Activated naive CD4-positive, alpha-beta T cell treated with anti-CD3 and anti-CD28 coated beads, Interleukin-2, amount 50 U/mL, for 72 hours (primary cell): ENCODE measurements around the gene SYNPO2. TPM values are rescaled to one million over a fixed set of nuclear protein-coding genes. Genes with fewer than 3 reads are reported as not detected.
"Not testable (repeated sequence)": the region's sequence is repeated elsewhere in the genome, so short reads cannot be mapped to it uniquely, and the experiment has no call there.

Experiments
- ATAC-seq, 2 donors: fragments of 150-1000 bp; cut with Tn5 transposase; 2 replicates each; pipeline ENCODE4 v1.10.0; 2021; ENCODE audit warnings: mild to moderate bottlenecking in 2 of 2, moderate library complexity in 2 of 2
- DNase-seq, 2 donors: peaks; one replicate each; pipeline ENCODE4 v3.0.0; 2021 to 2022; ENCODE audit warnings: low spot score in 2 of 2
- H3K27ac Mint-ChIP-seq, 2 donors: one replicate each; pipeline ENCODE4 v1.8.0; 2022; ENCODE audit warnings: mild to moderate bottlenecking in 2 of 2, mixed read lengths in 2 of 2
- H3K36me3 Mint-ChIP-seq, 2 donors: one replicate each; pipeline ENCODE4 v1.8.0; 2022; ENCODE audit warnings: mixed read lengths in 2 of 2
- H3K9me3 Mint-ChIP-seq, 2 donors: one replicate each; pipeline ENCODE4 v1.8.0; 2022; ENCODE audit warnings: mixed read lengths in 2 of 2
- total RNA-seq, 2 donors: library from RNA; stranded (reverse); gene quantifications; one replicate each; pipeline ENCODE4 v1.2.3, GENCODE V29; 2022

SYNPO2 gene
- total RNA-seq, 2 donors from 2014 or later = 0.18 to 0.27 TPM

DNA sequence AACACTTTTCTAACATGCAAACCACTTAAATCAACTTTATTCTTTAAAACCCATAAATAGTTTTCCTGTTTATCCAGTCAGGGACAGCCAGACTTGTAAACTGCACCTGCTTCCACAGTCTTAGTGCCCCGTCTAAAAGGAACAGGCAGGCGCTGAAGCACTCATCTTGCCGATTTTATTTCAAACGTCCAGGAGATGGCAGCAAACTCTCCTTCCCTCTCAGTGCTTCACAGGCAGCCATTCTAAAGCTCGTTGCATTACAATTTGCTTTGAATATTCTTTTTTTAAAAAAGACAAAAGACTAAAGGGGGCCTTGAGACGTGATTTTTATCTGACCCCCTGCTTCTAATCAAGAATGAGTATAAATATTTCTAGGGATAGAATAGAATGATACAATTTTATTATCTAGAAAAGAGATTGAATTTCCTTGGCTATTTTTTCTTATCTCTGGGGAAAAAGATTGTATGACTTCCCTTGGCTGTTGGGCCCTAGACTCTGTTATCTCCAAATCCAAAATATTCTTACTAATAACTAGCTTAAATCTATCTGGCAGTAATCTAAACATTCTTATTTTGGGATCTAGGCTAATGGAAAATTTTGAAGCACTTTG, 153.4 kb downstream of the SYNPO2 start:
- no peaks in the 10 kb centered on the region for H3K36me3 Mint-ChIP-seq
- DNase-seq = peak in 1 of 2 donors; percentile 51
- no peak overlapping the region for H3K27ac Mint-ChIP-seq
- no peaks in the 10 kb centered on the region for H3K9me3 Mint-ChIP-seq
- peak; percentile 77 to 92 for ATAC-seq

DNA sequence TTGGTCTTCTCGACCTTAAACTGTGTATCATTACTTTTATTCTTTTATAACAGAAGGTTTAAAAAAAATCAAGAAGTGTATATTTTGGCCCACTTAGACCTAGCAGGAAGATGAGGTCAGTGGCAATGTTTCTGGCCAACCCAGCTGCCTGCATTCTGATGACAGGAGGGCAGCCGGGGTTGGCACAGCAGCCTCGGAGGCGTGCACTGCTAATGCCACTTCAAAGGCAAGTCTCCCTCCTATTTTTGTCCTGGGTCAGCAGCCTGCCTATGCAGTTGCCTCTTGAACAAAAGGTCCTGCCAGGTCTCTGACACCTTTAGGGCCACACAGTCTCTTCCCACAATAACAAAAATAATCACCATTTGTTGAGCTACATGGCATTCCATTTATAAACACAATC, 157.6 kb downstream of the SYNPO2 start:
- no peak for ATAC-seq
- Mint-ChIP-seq H3K36me3 (no peaks in the 10 kb centered on the region), H3K9me3 (no peaks in the 10 kb centered on the region), H3K27ac (no peak overlapping the region)
- no peak for DNase-seq

DNA sequence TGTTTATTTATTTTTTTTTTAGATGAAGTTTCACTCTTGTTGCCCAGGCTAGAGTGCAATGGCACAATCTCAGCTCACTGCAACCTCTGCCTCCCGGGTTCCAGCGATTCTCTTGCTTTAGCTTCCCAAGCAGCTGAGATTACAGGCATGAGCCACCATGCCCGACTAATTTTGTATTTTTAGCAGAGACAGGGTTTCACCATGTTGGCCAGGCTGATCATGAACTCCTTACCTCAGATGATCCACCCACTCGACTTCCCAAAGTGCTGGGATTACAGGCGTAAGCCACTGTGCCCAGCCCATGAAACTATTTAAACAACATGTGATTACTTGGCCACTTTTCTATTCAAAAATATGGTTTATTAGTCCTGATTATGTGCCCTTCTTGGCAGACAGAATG, 158.4 kb downstream of the SYNPO2 start:
- not testable (repeated sequence) for H3K9me3 Mint-ChIP-seq, ATAC-seq, DNase-seq, H3K27ac Mint-ChIP-seq, H3K36me3 Mint-ChIP-seq

DNA sequence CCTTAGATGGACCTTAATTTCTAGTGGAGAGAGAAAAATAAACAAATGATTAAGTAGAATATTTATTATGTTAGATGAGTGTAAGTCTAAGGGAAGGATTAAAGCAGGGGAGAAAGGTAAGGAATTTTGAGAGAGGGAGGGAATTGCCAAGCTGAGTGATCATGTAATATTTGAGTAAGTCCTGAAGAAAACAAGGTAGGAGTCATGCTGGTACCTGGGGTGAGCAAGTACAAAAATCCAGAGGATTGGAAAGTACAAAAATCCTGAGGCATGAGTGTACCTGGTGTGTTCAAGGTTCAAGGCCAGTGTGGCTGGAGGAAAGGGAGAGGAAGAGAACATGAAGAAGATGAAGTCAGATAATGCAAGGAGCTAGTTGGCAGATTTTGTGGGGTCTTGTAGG, 159.8 kb downstream of the SYNPO2 start:
- H3K27ac Mint-ChIP-seq = no peak overlapping the region
- no peaks in the 10 kb centered on the region for H3K36me3 Mint-ChIP-seq
- ATAC-seq (no peak), DNase-seq (no peak)
- H3K9me3 Mint-ChIP-seq = no peaks in the 10 kb centered on the region

DNA sequence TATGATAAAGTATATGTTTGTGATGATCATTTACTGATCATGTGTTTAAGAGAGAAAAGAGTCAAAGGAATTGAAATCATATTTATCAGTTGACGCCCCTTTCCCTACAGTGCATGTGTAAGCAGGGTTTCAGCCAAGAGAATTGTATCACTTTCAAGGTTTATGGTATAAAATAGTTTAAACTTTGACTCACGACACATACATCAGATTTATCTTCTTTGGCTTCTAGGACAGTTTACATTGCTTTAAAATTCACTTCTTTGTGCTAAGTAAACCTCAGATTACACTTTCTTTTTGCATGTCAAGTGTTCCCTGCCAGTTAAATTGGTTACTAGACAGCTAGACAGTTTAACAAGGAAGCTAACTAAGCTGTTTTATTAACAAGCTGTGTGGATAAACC, 160.7 kb downstream of the SYNPO2 start:
- ATAC-seq (no peak), DNase-seq (no peak)
- Mint-ChIP-seq H3K9me3 (no peaks in the 10 kb centered on the region), H3K27ac (no peak overlapping the region), H3K36me3 (no peaks in the 10 kb centered on the region)

DNA sequence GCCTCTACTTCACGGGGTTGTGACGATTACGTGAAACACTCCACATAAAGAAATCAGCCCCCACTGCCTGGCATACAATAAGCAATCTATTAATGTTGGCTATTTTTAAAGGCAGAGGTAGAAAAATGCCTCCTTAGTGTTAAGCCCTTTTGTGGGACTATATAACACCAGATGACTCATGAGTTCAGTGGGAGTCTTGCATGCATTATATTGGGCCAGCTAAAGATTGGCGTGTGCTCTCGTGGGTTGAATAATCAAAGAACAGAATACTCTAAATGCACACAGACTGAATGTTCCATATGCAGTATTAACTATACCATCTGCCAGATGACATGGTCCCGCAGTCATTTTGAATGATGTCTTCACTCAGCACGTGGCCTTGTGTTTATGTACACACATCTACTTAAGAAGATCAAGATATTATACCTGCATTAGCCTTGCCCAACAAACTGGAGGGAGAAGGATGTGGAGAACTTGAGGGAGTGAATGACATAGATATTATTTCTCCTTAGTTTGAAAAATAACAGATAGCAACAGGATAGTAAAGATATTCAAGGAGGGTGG, 162.0 kb downstream of the SYNPO2 start:
- H3K36me3 Mint-ChIP-seq = no peaks in the 10 kb centered on the region
- ATAC-seq (no peak), DNase-seq (no peak)
- no peaks in the 10 kb centered on the region for H3K9me3 Mint-ChIP-seq
- H3K27ac Mint-ChIP-seq = no peak overlapping the region

DNA sequence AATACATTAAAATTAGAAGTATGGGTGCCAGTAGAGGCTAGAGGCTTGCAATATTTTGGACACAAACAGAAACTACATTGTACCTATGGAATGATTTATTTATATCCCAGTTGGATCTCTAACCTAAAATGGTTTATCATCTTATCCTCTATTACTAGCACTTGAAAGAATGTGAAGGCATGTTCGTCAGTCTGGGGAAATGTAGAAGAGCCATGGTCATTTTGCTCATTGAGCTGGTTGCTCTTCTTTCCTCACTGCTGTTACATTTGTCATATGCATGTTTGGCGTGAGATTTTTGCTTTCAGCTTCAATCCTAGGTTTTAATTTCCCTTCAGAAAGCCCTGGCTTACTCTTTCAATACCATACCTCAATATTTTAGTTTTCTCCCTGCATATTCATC, 164.6 kb downstream of the SYNPO2 start:
- Mint-ChIP-seq H3K9me3 (no peaks in the 10 kb centered on the region), H3K27ac (no peak overlapping the region), H3K36me3 (no peaks in the 10 kb centered on the region)
- DNase-seq = no peak
- no peak for ATAC-seq

DNA sequence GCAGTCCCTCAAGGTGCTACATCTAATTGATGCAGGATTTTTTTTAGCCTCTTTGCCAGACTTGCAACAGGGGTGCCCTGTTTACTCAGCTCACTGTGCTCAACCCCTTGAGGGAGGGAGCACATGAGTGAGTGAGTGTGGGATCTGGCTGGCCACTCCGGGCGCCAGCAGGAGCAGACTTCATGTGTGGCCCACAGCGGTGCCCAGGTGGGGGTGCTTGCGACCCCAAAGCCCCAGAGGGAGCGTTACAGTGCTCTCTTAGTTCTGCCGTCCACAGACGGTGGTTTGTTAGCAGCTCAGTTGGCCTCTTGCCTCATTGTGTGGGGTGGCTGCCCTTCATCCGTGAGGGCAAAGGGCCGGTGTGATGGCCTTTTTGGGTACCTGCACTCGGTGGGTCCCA, 165.3 kb downstream of the SYNPO2 start:
- Mint-ChIP-seq H3K36me3 (no peaks in the 10 kb centered on the region), H3K9me3 (no peaks in the 10 kb centered on the region), H3K27ac (no peak overlapping the region)
- no peak for DNase-seq
- no peak for ATAC-seq

DNA sequence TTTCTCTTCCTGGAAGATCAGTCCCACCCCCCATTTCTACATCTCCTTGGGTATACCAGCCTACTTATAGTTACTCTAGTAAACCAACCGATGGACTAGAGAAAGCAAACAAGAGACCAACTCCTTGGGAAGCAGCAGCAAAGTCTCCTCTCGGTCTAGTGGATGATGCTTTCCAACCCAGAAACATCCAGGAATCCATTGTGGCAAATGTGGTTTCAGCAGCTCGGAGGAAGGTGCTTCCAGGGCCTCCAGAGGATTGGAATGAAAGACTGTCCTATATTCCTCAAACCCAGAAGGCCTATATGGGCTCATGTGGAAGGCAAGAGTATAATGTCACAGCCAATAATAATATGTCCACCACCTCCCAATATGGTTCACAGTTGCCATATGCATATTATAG, 168.8 kb downstream of the SYNPO2 start:
- ATAC-seq (no peak), DNase-seq (no peak)
- no peaks in the 10 kb centered on the region for H3K9me3 Mint-ChIP-seq
- no peak overlapping the region for H3K27ac Mint-ChIP-seq
- H3K36me3 Mint-ChIP-seq = no peaks in the 10 kb centered on the region

DNA sequence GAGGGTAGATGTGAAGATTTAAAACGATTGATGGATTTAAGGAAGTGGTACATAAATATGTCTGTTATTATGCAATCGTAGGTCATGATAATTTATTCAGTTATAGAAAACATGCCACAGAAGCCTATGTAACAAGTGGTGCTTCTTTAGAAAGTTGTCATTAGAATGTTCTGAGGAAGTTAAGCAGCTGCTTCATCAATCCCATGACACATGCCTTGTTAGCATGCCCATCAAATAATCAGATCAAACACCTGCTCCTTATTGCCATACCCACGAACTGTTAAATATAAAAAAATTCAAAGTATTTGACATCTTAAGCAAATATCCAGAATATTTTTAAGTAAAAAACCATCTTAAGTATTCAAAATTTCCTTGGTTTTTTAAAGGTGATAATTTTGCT, 170.6 kb downstream of the SYNPO2 start:
- DNase-seq = no peak
- no peaks in the 10 kb centered on the region for H3K36me3 Mint-ChIP-seq
- ATAC-seq = no peak
- no peak overlapping the region for H3K27ac Mint-ChIP-seq
- no peaks in the 10 kb centered on the region for H3K9me3 Mint-ChIP-seq

DNA sequence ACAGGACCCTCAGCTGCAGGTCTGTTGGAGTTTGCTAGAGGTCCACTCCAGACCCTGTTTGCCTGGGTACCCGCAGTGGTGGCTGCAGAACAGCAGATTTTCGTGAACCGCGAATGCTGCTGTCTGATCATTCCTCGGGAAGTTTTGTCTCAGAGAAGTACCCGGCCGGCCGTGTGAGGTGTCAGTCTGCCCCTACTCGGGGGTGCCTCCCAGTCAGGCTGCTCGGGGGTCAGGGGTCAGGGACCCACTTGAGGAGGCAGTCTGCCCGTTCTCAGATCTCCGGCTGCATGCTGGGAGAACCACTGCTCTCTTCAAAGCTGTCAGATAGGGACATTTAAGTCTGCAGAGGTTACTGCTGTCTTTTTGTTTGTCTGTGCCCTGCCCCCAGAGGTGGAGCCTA, 178.5 kb downstream of the SYNPO2 start:
- not testable (repeated sequence) for H3K9me3 Mint-ChIP-seq, ATAC-seq, H3K36me3 Mint-ChIP-seq, DNase-seq, H3K27ac Mint-ChIP-seq

DNA sequence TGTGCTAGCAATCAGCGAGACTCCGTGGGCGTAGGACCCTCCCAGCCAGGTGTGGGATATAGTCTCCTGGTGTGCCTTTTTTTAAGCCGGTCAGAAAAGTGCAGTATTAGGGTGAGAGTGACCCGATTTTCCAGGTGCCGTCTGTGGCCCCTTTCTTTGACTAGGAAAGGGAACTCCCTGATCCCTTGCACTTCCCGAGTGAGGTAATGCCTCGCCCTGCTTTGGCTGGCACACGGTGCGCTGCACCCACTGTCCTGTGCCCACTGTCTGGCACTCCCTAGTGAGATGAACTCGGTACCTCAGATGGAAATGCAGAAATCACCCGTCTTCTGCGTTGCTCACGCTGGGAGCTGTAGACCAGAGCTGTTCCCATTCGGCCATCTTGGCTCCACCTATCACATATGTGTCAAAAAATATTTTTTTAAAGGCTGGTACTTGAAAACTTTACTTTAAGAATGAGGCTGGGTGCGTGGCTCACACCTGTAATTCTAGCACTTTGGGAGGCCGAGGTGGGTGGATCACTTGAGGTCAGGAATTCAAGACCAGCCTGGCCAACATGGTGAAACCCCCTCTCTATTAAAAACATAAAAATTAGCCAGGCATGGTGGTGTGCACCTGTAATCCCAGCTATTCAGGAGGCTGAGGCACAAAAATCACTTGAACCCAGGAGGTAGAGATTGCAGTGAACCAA, 179.2 kb downstream of the SYNPO2 start:
- ATAC-seq, DNase-seq, H3K27ac Mint-ChIP-seq, H3K9me3 Mint-ChIP-seq, H3K36me3 Mint-ChIP-seq: not testable (repeated sequence)

DNA sequence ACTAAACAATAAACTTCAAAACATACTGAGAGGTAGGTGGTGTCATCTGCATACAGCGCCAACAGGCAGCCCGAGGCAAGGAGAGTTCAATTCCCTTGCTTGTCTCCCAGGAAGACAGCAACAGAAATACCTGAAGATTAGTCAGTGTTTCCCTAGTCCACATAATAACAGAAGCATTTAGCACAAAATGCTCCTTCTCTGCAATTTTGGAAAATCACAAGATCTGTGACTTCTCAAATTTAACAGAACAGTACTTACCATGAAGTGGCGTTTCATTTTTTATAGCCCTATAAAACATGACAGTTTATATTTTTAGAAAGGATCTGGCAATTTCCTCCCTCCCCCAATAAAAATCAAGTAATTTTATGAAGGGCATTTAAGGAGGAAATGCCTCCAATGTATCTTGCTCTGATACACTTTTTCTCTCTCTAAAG, 179.9 kb downstream of the SYNPO2 start:
- H3K9me3 Mint-ChIP-seq = peaks cover 5 to 6% of the 10 kb centered on the region in 2 donors
- DNase-seq = no peak
- ATAC-seq = no peak
- H3K36me3 Mint-ChIP-seq = peaks cover 0 to 12% of the 10 kb centered on the region in 2 donors
- H3K27ac Mint-ChIP-seq = no peak overlapping the region

DNA sequence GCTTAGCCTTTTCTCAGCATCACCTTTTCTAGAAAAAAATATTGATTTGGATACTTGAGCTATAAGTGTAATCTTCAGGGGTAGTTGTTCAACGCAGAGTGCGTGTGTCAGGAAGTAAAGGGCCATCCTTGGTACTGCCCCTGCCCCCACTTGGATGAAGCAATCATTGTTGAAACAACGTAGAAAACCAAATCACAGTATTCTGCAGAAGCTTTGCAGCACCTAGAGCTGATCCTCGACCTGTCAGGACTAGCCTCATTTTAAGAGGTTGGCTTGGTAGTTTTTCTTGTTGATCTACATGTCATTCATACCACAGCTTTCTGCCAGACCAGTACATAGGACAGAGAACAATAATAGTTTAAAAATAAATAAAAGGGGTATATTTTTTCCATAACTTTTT, 181.6 kb downstream of the SYNPO2 start:
- H3K36me3 Mint-ChIP-seq = peaks cover 0 to 9% of the 10 kb centered on the region in 2 donors
- peaks cover 5 to 8% of the 10 kb centered on the region in 2 donors for H3K9me3 Mint-ChIP-seq
- H3K27ac Mint-ChIP-seq = no peak overlapping the region
- DNase-seq (no peak), ATAC-seq (no peak)

DNA sequence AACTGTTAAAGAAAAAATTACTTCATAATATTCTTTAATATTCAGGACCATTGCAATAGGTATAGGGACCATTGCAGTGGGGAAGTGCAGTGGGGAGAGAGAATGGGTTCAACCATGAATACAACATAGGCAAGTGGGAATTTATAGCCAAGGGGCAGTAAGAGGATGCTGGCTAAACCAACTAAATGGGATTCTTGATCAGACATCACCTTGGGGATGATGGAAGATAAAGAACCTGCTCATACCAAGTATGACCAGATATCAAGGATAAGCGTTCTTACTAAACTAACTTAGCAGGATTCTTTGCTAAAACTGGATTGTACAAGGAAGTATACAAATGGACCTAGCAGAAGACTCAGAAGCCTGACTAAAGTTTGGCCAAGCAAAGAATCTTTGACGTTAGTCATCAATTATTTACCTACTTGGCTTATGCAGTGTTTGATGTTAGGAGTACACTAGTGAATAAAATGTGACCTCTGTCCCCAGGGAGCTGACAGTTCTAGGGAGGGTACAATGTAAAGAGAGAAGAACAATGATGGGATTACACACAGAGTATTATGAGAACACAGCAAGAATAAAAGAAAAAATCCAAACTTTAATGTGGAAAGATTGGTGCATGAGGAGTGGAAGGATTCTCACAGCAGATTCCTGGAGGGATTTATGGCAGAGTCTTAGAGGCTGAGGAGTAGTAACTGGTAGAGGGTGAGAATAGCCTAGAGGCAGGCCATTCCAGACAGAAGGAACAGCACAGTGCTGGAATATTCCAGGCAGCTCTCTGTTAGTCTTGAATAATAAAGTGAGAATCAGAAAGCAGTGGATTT, 192.3 kb downstream of the SYNPO2 start:
- Mint-ChIP-seq H3K9me3 (no peaks in the 10 kb centered on the region), H3K27ac (no peak overlapping the region), H3K36me3 (no peaks in the 10 kb centered on the region)
- no peak for ATAC-seq
- DNase-seq = no peak

DNA sequence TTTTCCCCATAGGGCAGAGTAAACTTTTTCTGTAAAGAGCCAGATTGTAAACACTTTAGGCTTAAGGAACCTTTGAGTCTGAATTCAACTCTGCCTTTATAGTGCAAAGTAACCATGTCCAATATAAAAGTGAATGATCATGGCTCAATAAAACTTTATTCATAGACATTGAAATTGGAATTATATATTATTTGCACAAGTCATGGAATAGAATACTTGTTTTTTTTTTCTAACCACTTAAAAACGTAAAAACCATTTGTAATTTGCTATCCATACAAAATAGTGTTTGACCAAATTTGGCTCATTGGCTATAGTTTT, 192.8 kb downstream of the SYNPO2 start:
- ATAC-seq (no peak), DNase-seq (no peak)
- Mint-ChIP-seq H3K9me3 (no peaks in the 10 kb centered on the region), H3K27ac (no peak overlapping the region), H3K36me3 (no peaks in the 10 kb centered on the region)

DNA sequence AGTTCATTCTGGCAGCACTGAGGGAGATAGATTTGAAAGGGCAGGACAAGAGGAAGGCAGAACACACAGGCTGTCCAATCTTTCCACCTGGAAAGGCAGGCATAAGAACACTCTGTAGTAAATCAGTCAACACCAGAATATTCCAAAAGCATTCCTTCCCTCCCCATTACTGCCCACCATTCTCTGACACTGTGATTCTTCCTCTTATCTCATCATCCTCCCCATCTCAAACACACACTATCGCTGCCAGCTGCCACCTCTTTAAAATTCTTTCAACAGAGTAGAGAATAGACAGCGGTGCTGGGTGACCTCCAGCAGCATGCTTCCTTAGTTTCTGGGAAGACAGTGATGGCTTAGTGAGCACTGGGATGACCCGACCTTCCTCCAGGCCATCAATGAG, 193.3 kb downstream of the SYNPO2 start:
- DNase-seq = no peak
- no peak for ATAC-seq
- Mint-ChIP-seq H3K27ac (no peak overlapping the region), H3K9me3 (no peaks in the 10 kb centered on the region), H3K36me3 (no peaks in the 10 kb centered on the region)
